Loucy (cell line): ENCODE measurements around the gene LIPF.
"Not testable (repeated sequence)": the region's sequence is repeated elsewhere in the genome, so short reads cannot be mapped to it uniquely, and the experiment has no call there.

ENCODE experiments used
- H2AFZ ChIP-seq: fragments of 200-600 bp; sonication (generic); 2 replicates; pipeline ENCODE4 v1.6.0; 2016; ENCODE audit warnings: antibody characterized with exemption, mild to moderate bottlenecking, low read length, moderate library complexity
- H3F3A ChIP-seq: fragments of 200-600 bp; 2 replicates; pipeline ENCODE4 v1.6.0; 2016; ENCODE audit warnings: antibody characterized with exemption, low read depth, mild to moderate bottlenecking
- H3K27me3 ChIP-seq: fragments of 200-600 bp; sonication (generic); 2 replicates; pipeline ENCODE4 v1.6.1; 2014; ENCODE audit warnings: low read length, mild to moderate bottlenecking; ENCODE audit not compliant: insufficient read depth, poor library complexity, severe bottlenecking
- H3K36me3 ChIP-seq: fragments of 200-600 bp; sonication (generic); 2 replicates; pipeline ENCODE4 v1.6.1; 2016; ENCODE audit warnings: low read length; ENCODE audit not compliant: insufficient read depth
- H3K4me1 ChIP-seq: fragments of 200-600 bp; sonication (generic); 2 replicates; pipeline ENCODE4 v1.5.1; 2014; ENCODE audit warnings: low read length, mild to moderate bottlenecking; ENCODE audit not compliant: insufficient read depth, poor library complexity, severe bottlenecking
- H3K4me2 ChIP-seq: fragments of 200-600 bp; sonication (generic); 2 replicates; pipeline ENCODE4 v1.6.0; 2014; ENCODE audit warnings: antibody characterized with exemption, low read length, low read depth, mild to moderate bottlenecking; ENCODE audit not compliant: poor library complexity, severe bottlenecking
- H3K4me3 ChIP-seq: fragments of 200-600 bp; sonication (generic); 2 replicates; pipeline ENCODE4 v1.5.1; 2014; ENCODE audit warnings: low read length, mild to moderate bottlenecking, mixed read lengths; ENCODE audit not compliant: poor library complexity, severe bottlenecking
- H3K79me2 ChIP-seq: fragments of 200-600 bp; sonication (generic); 2 replicates; pipeline ENCODE4 v1.6.1; 2014; ENCODE audit warnings: low read length; ENCODE audit not compliant: insufficient read depth
- H3K9ac ChIP-seq: fragments of 200-600 bp; sonication (generic); 2 replicates; pipeline ENCODE4 v1.6.0; 2014; ENCODE audit warnings: mild to moderate bottlenecking, low read depth, low read length, moderate library complexity; ENCODE audit not compliant: poor library complexity, severe bottlenecking
- H3K9me2 ChIP-seq: fragments of 200-600 bp; sonication (generic); replicated peaks from 2 replicates; pipeline ENCODE4 v1.6.1; 2016; ENCODE audit warnings: low read depth, low read length, mixed read lengths
- H3K9me3 ChIP-seq: fragments of 200-600 bp; sonication (generic); 2 replicates; pipeline ENCODE4 v1.6.1; 2014; ENCODE audit warnings: mild to moderate bottlenecking, antibody characterized with exemption, low read length, low read depth; ENCODE audit not compliant: insufficient read depth
- H4K20me1 ChIP-seq: fragments of 200-600 bp; sonication (generic); 2 replicates; pipeline ENCODE4 v1.6.0; 2014; ENCODE audit warnings: antibody characterized with exemption, low read length, mild to moderate bottlenecking; ENCODE audit not compliant: insufficient read depth, poor library complexity, severe bottlenecking
- CTCF ChIP-seq: fragments of 200-600 bp; sonication (generic); conservative IDR thresholded peaks from 2 replicates; pipeline ENCODE4 v1.5.1; 2014; ENCODE audit warnings: mild to moderate bottlenecking, antibody characterized with exemption, low read length
- EZH2phosphoT487 ChIP-seq: fragments of 200-600 bp; IDR thresholded peaks from 2 replicates; pipeline ENCODE4 v1.6.1; 2018; ENCODE audit warnings: antibody characterized with exemption, mild to moderate bottlenecking, moderate library complexity, borderline replicate concordance

The LIPF gene

DNA sequence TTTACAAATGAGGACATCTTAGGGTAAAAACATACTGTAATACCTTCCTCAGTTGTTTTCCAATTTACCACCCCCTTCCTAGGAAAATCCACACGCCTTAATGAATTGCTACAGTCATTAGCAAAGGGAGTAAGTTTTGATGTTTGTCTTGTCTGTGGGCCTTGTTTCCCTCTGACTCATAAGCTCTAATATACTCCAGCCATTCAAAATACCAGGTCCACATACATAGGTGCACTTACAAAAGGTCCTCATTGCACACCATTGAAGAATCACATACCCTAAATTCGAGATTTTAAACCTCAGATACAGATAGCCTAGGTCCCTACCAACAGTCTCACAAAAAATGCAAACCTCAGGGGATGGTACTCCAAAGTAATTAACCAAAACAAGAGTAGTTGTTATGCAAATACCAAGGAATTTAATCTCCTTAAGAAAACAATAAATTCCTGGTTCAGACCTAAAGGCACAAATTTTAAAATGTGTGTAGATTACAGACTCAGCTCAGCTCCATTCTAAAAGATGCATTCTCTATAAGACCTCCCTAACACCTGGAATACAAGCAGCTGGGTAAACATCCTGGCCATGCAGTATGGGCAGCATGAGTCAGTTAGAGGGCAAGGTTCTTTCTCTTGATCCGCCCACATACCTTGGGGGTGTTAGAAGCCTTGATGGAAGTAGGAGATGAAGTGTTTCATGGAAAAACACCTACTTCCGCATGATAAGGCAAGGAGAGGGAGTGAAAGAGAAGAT lies 38.8 kb downstream of the LIPF start:
- no peaks in the 10 kb centered on the region for H3K79me2 ChIP-seq
- TF ChIP-seq CTCF (no peak), EZH2phosphoT487 (no peak)
- no peaks in the 10 kb centered on the region for H3K36me3 ChIP-seq
- no peaks in the 10 kb centered on the region for H3K9me3 ChIP-seq
- H2AFZ ChIP-seq = no peak overlapping the region
- H3K27me3 ChIP-seq = no peaks in the 10 kb centered on the region
- no peaks in the 10 kb centered on the region for H4K20me1 ChIP-seq
- H3K9me2 ChIP-seq = no peaks in the 10 kb centered on the region
- no peak overlapping the region for H3K9ac ChIP-seq
- H3K4me3 ChIP-seq = no peak overlapping the region
- H3K4me1 ChIP-seq = no peaks in the 10 kb centered on the region
- H3F3A ChIP-seq = no peaks in the 10 kb centered on the region
- no peak overlapping the region for H3K4me2 ChIP-seq

DNA sequence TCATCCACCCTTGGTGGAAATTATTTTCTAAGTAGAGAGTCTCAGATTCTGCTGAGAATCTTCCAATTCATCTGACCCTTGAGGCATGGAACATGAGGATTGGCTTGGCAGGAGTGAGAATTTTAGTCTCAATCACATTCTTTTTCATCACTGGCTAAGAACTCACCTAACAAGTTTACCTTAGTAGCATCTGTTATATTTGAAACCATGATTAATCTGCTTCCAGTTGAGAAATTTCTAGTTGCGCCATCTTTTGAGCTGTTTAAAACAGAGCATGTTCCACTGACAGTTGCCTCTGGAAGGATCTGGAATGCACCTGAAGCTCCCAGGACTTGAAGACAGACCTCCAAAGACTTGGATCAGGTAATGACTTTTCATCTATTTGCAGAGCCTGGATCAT lies 41.7 kb downstream of the LIPF start, which contains the start of gene LIPK:
LIPK (plus strand) TSS at position 292 of the 400 bp plus-strand sequence. CDS start 18,295 bp downstream, outside the sequence.
- H4K20me1 ChIP-seq = no peaks in the 10 kb centered on the region
- no peak for TF ChIP-seq EZH2phosphoT487
- TF ChIP-seq CTCF = no peak

DNA sequence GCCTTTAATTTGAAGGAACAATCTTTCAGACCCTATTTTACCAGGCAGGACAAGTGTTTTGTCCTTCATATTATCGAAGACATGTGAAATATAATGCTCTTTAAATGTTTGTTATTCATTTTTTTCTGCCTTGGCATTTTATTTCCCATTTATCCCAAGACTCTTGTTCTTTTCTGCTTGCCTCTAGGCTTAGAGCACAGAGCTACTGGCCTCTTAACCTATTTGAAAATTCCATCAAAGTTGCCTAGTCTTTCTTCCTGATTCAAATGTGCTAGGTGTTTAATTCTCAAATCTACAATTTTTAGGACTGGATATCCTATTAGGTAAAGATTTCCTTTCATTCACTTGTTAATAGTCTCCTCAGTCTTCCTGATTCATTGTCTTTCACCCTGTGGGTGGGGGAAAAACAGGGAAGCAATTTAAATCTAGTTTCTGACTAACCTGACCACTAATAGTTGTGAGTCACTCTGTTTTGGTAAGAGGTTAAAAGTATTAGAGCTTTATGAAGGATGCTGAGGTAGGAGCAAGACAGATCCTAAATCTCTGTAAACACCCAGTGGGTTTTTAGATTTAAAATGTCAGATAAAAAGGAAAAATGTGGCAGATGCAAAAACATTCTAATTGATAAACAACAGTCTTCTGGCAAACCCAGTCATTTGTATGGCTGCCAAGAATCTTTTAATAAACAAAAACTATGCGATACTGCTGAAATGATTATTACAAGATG lies 43.4 kb downstream of the LIPF start:
- Histone ChIP-seq H3K4me3 (no peak overlapping the region), H3F3A (no peaks in the 10 kb centered on the region), H3K27me3 (no peaks in the 10 kb centered on the region), H3K36me3 (no peaks in the 10 kb centered on the region), H4K20me1 (no peaks in the 10 kb centered on the region), H2AFZ (no peak overlapping the region), H3K79me2 (no peaks in the 10 kb centered on the region), H3K9me2 (no peaks in the 10 kb centered on the region), H3K4me1 (no peaks in the 10 kb centered on the region), H3K9me3 (no peaks in the 10 kb centered on the region), H3K4me2 (no peak overlapping the region), H3K9ac (no peak overlapping the region)
- TF ChIP-seq EZH2phosphoT487 (no peak), CTCF (no peak)

More for the DNA sequence above, 41.7 kb downstream of the LIPF start, which contains the start of gene LIPK:
- Histone ChIP-seq H3K9me3 (no peaks in the 10 kb centered on the region), H3K4me2 (no peak within 1 kb of the TSS), H3K4me1 (no peaks in the 10 kb centered on the region), H3K27me3 (no peaks in the 10 kb centered on the region), H3F3A (no peaks in the 10 kb centered on the region), H3K36me3 (no peaks in the 10 kb centered on the region), H3K9me2 (no peaks in the 10 kb centered on the region), H2AFZ (no peak within 1 kb of the TSS), H3K9ac (no peak within 1 kb of the TSS), H3K79me2 (no peaks in the 10 kb centered on the region), H3K4me3 (no peak within 1 kb of the TSS)

GRCh38 chr10:88709361-88709760 lies 45.1 kb downstream of the LIPF start:
- not testable (repeated sequence) for H3K27me3 ChIP-seq, H2AFZ ChIP-seq, H3K36me3 ChIP-seq, H3K4me3 ChIP-seq, H3K9me2 ChIP-seq, H3F3A ChIP-seq, H3K79me2 ChIP-seq, H3K4me2 ChIP-seq, H3K9me3 ChIP-seq, H3K9ac ChIP-seq, H4K20me1 ChIP-seq, H3K4me1 ChIP-seq
